ENCODE results near the gene TGM4. TPM values are rescaled to one million over a fixed set of nuclear protein-coding genes. Genes with fewer than 3 reads are reported as not detected.

TGM4 gene
- polyA plus RNA-seq, 2 donors: not detected

Other genes starting within 250 kb of the TGM4 start
- gene ZNF197, start 249.6 kb upstream of the TGM4 start, polyA plus RNA-seq: 1 to 10 TPM; 4.1 to 5.3 TPM
- 1 to 10 TPM; 2.8 to 4.7 TPM for gene ZNF35, start 225.9 kb upstream of the TGM4 start, polyA plus RNA-seq
- 1 to 10 TPM; 1.9 to 2.2 TPM for gene ZNF502, start 161.9 kb upstream of the TGM4 start, polyA plus RNA-seq
- under 1 TPM; 0.53 to 0.89 TPM for gene ZNF501, start 145.0 kb upstream of the TGM4 start, polyA plus RNA-seq
- gene KIAA1143, start 113.0 kb upstream of the TGM4 start, polyA plus RNA-seq: 1 to 10 TPM; 6.3 to 7.0 TPM
- 1 to 10 TPM; 4.2 to 4.3 TPM for gene KIF15, start 112.8 kb upstream of the TGM4 start, polyA plus RNA-seq
- gene TMEM42, start 12.7 kb upstream of the TGM4 start, polyA plus RNA-seq: 10 to 100 TPM in 1 of 2 donors, 1 to 10 TPM in 1; 8.3 to 10.9 TPM
- gene ZDHHC3, start 101.6 kb downstream of the TGM4 start, polyA plus RNA-seq: 10 to 100 TPM; 26.0 to 50.1 TPM
- 10 to 100 TPM; 23.5 to 38.7 TPM for gene EXOSC7, start 101.6 kb downstream of the TGM4 start, polyA plus RNA-seq
- gene CLEC3B, start 151.7 kb downstream of the TGM4 start, polyA plus RNA-seq: 10 to 100 TPM in 1 of 2 donors, 1 to 10 TPM in 1; 7.5 to 12.6 TPM

All from esophagus (tissue), 2 donors.